ENCODE results near the gene ZNF23.

- TF ChIP-seq EZH2phosphoT487 (IDR thresholded peaks at IDR 0.05; ENCODE audit: insufficient read depth, low read depth): no peak
- TF ChIP-seq EZH2 (IDR thresholded peaks at IDR 0.05; ENCODE audit: insufficient read depth, poor library complexity, severe bottlenecking): no peak
Observed at GRCh38 chr16:71490361-71490760, 28.3 kb upstream of the ZNF23 start.
